DMS53 (cell line): ENCODE measurements around the gene CXCL6.

ENCODE experiments used
- DNase-seq: peaks from one replicate; lab custom pipeline; 2025; lab: John Stamatoyannopoulos, UW

CXCL6 gene

DNA sequence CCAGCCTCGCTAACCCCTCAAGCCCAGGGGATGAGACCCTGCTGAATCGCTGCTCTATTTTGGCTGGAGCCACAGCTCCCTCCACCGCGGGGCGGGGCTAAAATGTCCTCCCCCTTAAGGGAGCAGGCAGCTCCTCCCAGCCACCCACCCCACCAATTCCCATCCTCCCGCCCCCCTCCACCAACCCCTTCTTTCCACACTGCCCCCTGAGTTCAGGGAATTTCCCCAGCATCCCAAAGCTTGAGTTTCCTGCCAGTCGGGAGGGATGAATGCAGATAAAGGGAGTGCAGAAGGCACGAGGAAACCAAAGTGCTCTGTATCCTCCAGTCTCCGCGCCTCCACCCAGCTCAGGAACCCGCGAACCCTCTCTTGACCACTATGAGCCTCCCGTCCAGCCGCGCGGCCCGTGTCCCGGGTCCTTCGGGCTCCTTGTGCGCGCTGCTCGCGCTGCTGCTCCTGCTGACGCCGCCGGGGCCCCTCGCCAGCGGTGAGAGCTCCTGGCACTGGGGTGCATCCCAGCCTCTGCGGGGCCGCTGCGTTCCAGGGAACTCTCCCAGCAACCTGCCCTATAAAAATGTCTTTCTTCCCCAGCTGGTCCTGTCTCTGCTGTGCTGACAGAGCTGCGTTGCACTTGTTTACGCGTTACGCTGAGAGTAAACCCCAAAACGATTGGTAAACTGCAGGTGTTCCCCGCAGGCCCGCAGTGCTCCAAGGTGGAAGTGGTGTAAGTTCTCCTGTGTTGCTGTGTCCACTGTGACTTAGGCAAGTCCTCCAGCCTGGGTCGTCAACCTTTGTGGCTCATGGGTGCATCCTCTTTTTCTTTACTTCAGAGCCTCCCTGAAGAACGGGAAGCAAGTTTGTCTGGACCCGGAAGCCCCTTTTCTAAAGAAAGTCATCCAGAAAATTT, at the start of gene CXCL6:
TSS of gene CXCL6 (plus strand) at position 306 of the 907 bp plus-strand sequence. CDS start at position 379, 73 bp downstream.
- DNase-seq: peak; percentile 68

DNA sequence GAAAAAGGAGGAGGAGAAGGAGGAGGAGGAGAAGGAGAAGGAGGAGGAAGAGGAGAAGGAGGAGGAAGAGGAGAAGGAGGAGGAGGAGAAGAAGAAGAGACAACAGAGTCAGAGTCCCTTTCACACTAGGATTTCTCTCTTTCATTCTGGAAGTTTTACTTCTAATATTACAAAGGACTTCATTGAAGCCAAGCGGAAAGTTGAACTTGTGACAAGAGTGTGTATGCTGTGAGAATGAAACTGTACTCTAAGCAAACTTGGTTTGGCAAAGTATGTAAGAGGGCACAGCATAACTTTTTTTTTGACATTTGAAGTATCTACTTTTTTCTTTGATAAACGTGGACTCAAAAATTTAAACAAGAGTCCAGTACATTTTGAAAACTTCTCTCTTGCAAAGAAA, 48.1 kb upstream of the CXCL6 start:
- DNase-seq: no peak

DNA sequence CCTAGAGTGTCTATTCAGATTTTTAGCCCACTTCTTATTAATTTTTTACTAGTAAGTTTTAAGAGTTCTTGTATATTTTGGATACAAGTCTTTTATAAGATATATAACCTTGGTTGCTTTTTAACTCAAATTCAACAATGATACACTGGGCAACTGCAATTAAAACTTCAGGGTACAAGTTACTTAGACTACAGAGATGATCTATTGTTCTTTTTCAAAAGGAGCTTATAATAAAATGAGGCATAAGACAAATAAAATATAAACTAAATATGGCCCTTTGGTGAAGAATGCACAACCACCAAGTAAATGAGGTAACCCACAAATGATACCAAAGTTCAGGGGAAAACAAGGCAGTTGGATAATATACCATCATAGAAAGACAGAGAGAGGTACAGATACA, 37.6 kb upstream of the CXCL6 start:
- no peak for DNase-seq

DNA sequence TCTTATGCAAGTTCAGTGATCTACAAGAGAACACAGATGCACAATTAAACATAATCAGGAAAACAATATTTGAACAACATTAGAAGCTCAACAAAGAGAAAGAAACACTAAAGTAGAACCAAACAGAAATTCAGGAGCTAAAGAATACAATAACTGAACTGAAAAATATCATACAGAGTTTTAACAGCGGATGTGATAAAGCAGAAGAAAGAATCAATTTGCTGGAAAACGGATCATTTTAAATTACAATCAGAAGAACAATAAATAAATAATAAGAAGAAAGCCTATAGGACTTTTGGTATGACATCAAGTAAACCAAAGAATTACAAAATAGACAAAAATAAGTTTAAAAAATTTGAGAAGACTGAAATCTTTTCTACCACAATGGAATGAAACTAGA, 36.3 kb upstream of the CXCL6 start:
- no peak for DNase-seq

DNA sequence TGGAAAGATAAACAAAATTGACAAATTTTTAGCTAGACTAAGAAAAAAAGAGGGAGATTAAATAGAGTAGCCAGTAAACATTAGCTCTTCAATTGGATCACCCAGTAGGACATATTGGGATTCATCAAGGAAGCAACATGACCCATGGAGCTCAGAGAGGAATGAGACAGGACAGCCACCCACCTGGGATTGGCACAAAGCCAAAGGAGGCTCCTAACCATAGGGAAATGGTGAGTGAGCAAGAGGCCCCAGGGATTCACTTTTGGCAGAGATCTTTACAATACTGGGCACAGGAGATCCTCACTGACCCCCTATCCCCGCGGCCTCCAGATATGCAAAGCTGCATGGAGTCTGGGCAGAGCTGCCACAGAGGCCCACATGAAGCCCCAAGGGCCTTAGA, 34.8 kb upstream of the CXCL6 start:
- DNase-seq: peak; percentile 4

DNA sequence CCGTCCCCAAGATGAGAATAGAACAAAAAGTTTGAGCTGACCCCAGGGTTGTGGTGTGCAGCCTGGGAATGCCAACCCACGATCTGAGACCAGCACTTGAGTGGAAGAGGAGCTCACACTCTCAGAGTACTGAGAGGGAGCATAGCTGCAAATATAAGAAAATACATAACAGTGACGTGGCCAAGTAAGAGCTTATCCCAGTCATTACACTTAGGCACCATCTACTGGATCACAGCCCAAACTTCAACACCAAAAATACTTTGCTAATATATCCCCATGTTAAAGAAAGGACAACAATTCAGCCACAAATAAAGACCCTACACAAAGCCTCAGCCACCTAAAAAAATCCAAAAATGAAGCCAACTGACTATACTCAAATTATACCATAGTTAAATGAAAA, 33.3 kb upstream of the CXCL6 start:
- peak; percentile 10 for DNase-seq

DNA sequence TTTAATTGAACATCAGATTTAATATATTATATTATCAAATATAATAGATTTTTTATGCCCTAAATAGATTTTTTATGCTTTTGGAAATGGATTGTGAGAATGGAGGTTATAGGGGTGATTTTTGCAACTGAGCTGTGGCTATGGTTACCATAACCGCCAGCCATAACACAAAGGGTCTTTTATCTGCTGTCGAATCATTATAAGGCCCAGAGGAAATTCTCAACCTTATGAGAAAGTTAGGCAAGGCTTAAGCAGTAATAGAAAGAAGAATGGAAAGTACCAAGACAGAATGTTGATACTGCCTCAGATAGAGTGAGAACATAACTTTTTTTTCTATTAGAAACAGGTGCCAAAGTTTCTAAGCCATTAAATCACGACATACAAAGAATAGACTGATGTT, 26.3 kb upstream of the CXCL6 start:
- no peak for DNase-seq

DNA sequence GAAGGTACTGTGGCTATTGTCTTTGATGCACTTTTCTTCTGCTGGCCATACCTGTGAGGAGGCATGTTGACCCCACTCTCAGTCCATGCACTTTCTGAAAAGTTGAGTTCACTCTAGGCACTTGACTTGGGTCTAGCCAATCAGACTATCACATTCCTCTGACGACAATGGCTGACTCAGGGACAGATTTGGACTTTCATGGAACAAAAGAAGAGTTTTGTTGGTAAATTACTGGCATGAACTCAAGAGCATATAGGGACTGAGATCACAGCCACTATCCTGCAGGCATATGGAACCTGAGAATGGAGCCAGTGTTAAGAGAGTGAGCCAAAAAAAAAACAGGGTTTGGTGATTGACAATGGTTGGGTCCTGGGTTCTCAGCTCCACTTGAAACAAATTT, 24.6 kb upstream of the CXCL6 start:
- no peak for DNase-seq

DNA sequence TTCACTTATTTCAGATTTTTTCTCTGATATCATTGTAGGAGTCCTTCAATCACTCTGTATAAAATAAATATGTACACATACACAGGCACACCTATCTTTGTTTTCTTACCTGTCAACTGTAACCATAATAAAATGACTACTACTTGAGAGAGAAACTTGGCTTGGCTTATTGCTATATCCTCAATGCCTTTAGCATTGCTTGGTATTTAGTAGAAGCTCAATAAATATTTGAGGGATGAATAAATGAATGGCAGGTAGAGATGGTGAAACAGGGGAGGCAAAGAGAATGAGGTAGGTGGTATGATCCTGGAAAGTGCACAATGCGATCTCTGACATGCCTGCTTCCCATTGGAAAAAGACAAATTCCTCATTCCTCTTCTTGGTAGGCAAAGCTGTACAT, 21.8 kb upstream of the CXCL6 start:
- DNase-seq: peak; percentile 42

DNA sequence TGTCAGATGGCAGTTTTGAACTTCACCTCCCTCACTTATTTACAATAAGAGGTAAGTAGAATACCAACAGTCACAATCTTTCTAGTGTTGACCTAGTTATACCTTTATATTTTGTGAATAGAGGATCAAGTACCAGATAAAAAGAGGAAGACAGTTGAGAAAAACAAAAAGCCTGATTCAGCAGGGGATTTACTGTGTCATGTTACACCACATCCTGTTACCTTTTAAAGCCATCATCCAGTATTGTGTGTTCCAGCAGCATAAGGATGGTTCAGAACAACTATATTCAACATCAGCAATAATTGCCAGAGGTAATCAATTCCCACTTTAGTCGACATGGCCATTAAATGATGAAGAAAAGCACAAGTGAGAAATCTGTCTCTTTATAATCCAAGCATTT, 21.3 kb upstream of the CXCL6 start:
- peak; percentile 71 for DNase-seq

DNA sequence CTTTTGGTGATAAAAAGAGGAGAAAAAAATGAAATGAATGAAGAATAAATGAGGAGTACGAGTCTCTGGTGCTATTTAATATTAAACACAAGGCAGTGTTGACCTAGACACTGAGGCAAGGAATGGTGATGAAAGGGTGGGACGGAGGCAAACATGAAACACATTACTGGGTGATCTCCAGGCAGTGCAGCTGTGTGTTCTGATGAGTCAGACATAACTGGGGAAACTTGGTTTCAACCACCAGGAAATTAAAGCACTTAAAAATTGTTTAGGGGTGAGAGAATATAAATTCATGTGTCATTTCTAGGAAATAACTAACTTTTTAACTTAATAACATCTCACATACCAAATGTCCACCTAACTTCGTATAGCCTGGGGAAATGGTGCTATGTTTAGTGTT, 19.7 kb upstream of the CXCL6 start:
- DNase-seq: peak; percentile 86

DNA sequence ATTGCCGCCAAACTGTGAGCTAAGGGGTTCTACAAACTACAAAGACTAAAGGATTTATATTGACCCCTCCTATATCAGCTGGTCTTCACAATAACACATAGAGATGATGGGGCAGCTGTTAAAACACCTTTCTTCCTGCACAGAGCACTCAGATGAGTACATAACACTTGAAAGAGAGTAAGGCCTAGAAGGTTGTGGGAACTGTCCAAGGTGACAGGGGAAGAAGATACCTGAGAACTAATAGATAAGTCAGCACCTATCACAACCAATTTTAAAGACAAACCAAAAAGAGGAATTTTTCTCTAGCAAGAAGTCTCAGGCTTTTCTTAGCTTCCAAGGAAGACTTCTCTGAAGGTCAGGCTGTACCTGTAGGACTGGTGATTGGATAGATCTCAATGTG, 19.1 kb upstream of the CXCL6 start:
- peak; percentile 91 for DNase-seq

DNA sequence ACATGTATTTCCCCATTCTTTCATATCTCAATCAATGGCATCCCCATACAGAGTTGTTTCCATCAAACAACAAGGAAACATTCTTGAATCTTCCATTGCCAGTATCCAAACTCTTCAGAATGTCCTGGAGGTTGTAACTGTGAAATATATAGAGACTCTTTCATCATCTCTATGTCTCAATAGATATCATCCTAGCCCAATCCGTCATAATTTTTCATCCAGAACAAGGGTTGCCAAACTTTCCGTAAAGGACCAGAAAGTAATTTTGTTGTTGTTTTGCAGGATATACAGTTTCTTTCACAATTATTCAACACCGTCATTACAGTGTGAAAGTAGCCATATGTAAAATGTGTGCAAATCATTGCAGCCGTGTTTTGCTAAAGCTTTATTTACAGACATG, 15.2 kb upstream of the CXCL6 start:
- DNase-seq: no peak

DNA sequence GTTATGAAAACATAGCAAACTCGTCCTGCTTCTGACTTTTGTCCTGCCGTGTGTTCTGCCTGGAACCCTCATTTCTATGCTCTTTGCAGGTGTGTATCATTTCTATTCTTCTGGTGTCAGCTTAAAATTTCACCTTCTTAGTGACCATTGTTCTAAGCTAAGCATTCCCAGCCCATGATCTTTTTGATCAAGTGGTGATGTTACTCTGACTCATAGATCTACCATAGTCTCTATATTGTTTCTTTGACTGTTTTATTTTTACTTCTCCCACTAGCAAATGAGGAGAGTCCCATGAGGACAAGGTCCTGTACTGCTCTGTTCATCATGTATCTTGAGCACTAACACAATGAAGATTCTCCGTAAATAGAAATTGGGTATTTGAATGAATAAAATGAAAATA, 14.1 kb upstream of the CXCL6 start:
- peak; percentile 10 for DNase-seq

DNA sequence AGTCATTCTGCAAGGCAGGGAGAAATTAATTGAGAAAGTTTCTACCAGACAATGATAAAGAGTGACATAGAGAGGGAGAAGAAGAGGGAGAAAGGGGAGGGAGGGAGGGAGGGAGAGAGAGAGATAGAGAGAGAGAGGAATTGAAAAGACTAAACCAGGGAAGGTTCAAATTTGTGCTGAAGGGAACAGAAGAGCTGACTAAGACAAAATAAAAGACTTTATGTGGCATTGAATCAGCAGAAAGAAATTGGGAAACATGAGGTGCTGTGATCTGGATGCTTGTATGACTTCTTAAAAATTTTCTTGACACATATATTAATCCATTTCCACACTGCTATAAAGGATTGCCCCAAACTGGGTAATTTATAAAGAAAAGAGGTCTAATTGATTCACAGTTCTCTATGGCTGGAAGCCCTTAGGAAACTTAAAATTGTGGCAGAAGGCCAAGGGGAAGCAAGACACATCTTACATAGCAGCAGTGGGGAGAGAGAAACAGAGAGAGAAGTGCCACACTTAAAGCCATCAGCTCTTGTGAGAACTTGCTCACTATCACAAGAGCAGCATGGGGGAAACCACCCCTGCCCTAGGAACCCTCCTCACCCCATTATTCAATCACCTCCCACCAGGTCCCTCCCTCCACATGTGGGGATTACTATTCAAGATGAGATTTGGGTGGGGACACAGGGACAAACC, 13.5 kb upstream of the CXCL6 start:
- no peak for DNase-seq

DNA sequence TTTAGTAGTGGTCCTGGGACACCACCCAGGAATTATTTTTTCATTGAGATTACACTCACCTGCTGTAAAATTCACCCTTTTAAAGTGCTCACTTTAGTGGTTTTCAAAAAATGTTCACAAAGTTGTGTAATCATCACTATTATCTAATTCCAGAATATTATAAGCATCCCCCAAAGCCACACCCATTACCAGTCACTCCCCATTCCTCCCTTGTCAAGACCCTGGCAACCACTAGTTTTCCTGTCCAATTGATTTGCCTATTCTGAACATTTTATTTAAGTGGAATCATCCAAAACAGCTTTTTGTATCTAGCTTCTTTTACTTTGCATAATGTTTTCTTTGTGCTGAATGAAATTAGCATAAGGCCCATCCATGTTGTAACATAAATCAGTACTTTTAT, 12.7 kb upstream of the CXCL6 start:
- DNase-seq: no peak

DNA sequence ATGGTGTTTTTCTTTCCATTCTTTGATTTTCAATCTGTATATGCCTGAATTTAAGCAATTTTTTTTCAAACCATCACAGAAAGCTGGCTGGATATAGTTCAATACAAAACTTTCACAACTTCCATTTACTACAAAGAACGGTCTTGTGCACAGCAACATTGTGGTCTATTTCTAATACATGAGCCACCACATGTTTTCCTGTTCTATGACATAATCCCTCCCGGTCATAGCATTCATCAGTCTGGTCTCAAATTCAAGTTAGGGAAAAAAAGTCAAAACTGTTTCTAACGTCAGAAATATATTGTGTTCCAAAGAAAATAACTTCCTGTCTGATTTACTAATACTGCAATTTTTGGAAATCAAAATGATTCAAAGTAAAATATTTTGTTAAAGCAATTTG, 7.5 kb upstream of the CXCL6 start:
- DNase-seq: no peak

DNA sequence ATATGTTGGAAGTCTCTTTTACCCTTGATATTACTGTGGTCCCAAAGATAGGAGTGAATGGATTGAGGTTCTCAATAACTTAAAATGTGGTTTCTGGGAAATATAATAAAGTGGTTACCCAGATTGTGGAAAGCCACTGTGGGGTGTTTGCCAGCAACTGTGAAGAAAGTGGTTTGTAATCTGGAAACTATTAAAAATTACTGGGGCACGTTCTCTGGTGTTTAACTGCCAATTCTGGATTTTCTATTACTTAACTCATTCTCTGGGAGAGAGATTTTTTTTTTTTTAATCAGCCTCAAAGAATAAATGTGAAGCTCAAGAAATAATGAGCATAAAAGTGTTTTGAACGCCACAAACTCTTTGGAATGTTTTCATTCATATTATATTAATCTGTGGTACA, 4.9 kb upstream of the CXCL6 start:
- DNase-seq: no peak

DNA sequence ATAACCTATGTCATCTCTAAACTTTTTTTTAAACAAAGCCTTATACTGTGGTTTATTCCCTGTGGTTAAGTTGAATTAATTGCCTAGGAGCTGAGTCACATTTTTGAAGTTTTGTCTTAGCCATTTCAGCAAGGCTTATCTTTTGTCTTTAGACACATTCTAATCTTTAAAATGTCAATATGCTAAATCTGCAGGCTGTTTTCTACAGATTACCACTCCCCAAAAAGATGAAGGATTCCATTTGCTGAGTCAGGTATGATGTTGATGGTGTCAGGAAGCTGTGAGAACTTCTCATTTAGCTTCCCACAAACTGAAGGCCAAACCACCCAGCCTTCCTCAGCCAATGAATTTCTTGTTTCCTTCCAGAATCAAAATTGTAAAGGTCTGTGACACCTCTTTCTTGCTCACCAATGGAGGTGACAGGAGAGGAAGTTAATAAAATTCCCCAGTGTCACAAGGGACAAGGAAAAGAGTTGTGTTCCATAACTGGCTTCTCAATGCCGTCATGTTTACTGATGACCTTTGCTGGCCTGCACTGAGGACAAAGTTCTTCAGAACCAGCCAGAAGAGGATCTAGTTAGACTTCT, 3.7 kb upstream of the CXCL6 start:
- no peak for DNase-seq

DNA sequence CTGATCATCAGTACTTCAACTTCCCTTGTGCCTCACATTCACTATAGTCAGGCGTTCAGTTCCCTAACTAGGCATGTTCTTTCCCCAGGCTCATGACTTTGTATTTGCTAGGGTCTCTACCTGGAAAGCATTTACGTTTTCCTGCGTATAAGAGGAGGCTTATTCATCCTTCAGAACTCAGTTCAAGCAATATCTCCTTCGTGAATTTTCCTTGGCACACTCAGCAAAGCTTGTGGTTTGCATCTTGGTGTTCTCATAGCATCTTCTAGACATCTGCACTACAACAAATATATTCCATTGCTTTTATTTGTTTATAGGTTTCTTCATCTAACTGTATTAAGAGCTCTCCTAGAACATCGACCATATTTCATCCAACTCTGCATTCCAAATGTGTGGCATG, 2.6 kb downstream of the CXCL6 start:
- DNase-seq: no peak

DNA sequence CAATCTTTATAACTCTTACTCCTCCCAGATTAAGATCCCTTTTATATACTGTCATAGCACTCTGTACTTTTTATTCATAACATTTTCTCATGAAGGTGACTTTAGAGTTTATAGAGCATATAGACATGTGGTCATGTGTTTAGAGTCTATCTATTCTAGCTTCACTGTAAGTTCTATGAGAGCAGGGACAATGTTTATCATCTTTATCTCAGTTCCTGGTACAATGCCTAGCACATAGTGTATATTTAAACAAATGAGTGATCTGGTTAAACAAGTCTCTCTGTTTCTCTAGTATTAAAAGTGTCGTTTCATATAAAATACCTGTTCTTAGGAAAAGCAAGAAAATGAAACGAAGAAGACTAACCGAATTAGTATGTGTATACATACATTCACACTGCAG, 3.2 kb downstream of the CXCL6 start:
- DNase-seq: no peak

DNA sequence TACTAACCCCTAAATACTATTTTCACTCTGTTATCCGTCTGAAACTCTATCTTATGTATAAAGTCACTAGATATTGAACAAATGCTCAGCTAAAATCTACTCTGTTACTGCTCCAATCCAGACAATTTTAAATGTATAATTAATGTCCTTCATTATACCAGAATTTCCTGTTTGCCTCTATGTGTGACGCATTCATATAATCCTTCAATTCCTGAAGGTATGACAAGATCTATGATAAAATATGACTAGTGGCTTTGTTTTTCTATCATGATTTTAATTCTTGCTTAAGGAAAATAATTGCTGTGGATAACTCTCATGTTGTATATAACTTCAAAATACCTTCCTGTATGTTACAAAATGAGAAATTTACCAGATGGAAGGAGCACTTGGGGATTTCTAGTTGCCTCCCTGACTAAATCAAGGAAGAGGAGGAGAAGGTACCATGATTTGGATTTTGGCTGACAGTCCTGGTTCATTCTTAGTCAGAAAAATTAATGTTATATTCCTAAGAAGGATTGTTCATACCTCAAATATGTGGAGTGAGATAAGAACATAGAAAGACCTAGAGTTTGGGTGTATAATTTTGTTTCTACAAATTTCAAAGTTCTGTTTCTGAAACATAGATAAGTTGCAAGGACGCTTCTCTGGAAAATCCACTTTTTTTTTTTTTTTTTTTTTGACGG, 4.9 kb downstream of the CXCL6 start:
- no peak for DNase-seq

DNA sequence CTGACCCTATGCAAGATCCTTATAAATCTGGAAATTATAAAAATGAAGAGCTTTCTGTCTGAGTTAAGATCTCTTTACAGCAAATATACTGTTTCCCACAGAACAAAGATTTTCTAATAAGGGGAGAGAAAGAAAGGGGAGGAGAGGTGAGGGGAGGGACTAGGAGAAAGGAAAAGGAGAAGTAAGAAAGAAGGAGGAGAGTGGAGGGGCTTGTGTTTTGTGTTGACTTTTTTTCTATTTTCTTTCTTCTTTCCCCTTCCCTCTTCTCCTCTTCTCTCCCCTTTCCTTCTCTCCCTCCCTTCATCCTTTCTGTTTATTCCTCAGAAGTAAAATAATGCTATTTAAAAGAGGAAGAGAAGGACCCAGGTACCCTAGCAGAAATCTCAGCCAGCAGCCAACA, 6.2 kb downstream of the CXCL6 start:
- no peak for DNase-seq
